Measurements from ENCODE around the gene BYSL. TPM values are rescaled to one million over a fixed set of nuclear protein-coding genes. Genes with fewer than 3 reads are reported as not detected.
"Not testable (repeated sequence)": the region's sequence is repeated elsewhere in the genome, so short reads cannot be mapped to it uniquely, and the experiment has no call there.

Gene BYSL
- total RNA-seq, 6 donors from 2014 or later, result 5.6 to 20.9 (median 12.5) TPM

DNA sequence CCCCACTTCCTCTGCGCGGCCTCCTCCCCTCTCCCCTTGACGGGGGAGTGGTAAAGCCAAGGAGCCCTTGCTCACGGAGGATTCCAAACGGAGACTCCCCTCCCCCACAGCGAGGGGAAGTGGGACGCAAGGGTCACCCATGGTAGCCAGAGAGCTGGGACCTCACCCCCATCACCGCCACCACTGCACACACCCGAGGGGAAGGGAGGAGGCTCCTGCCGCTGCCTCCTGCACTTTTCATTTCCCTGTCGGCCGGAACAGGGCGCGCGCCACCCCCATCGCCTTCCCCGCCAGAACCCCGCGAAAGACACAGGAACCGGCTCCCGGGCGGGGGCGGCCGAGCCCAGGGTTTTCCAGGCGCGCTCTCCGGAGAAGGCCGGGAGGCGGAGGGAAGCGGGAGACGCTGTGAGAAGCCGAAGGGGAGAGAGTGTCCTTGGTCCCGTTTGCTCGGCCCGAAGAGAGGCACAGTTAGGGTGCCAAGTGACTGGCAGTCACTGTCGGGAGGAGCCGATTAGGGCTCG is 19.5 kb downstream of the BYSL start:
- no peaks in the 10 kb centered on the region for H3K9me3 ChIP-seq
- H3K4me1 ChIP-seq, result peaks cover 54 to 80% (median 71%) of the 10 kb centered on the region in 4 donors
- H3K4me3 ChIP-seq, result peak overlapping the region; percentile 60 to 94 (median 91)
- DNase-seq (peak; percentile 61 to 91), ATAC-seq (ENCODE audit: low FRiP score in 2 of 2) (peak; percentile 6 to 11)
- no peaks in the 10 kb centered on the region for H3K27me3 ChIP-seq
- peak overlapping the region; percentile 85 to 93 (median 88) for H3K27ac ChIP-seq
- 0 to 2% methylated on average over 9 to 21 of the region's 38 CpGs for WGBS, 2 donors
- TF ChIP-seq POLR2AphosphoS5 (IDR thresholded peaks at IDR 0.05) (no peak), EP300 (IDR thresholded peaks at IDR 0.05) (no peak), POLR2A (IDR thresholded peaks at IDR 0.05) (no peak)
- TF ChIP-seq, protein P1, sequence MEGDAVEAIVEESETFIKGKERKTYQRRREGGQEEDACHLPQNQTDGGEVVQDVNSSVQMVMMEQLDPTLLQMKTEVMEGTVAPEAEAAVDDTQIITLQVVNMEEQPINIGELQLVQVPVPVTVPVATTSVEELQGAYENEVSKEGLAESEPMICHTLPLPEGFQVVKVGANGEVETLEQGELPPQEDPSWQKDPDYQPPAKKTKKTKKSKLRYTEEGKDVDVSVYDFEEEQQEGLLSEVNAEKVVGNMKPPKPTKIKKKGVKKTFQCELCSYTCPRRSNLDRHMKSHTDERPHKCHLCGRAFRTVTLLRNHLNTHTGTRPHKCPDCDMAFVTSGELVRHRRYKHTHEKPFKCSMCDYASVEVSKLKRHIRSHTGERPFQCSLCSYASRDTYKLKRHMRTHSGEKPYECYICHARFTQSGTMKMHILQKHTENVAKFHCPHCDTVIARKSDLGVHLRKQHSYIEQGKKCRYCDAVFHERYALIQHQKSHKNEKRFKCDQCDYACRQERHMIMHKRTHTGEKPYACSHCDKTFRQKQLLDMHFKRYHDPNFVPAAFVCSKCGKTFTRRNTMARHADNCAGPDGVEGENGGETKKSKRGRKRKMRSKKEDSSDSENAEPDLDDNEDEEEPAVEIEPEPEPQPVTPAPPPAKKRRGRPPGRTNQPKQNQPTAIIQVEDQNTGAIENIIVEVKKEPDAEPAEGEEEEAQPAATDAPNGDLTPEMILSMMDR (IDR thresholded peaks at IDR 0.05), result peak in 1 of 6 experiments; percentile 18
- H3K36me3 ChIP-seq, result peaks cover under 1 to 16% (median 7%) of the 10 kb centered on the region in 4 donors

DNA sequence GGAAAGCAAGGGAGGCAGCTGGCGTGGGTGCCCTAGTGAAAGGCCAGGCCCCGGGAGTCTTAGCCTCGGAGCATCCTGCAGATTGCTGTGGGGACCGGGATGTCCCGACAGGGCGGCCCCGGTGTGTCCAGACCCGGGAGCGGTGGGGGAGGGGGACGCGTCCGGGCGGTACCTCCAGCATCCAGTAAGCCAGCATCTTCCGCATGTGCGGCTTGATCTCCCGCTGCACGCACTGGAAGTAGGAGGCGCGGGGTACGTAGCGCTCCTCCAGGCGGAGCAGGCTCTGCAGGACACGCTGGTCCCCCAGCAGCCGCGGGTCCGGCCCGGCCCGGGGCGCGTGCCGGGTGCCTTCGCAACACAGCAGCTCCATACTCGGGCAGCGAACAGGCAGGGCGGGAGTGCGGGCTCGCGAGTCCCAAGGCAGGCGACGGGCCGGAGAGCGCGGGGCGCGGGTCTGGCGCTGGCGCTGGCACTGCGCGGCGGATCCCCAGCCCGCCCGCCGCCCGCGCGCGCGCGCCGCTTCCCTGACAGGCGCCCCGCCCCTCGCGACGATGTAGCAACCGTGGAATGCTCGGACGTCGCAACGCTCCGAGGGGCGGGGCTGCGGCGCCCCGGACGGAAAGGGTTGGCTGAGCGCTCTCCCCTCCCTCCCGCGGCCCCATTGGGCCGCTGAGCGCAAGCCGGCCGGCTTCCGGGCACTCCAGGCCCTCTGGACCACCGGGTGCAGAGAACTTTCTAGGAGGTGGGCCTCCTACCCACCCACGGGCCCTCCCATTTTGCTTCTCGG is 20.2 kb downstream of the BYSL start, which contains the start of gene CCND3:
TSS of gene CCND3 (minus strand) at position 529 of the 787 bp plus-strand sequence. CDS start at position 370, 159 bp downstream.
- no peaks in the 10 kb centered on the region for H3K9me3 ChIP-seq
- DNase-seq (peak; percentile 94 to 99), ATAC-seq (ENCODE audit: low FRiP score in 2 of 2) (peak; percentile 92 to 96)
- no peaks in the 10 kb centered on the region for H3K27me3 ChIP-seq
- peaks cover 0 to 10% (median 3%) of the 10 kb centered on the region in 4 donors for H3K36me3 ChIP-seq
- whole genome bisulfite sequencing, 2 donors, result 0% methylated on average over 15 to 27 of the region's 87 CpGs
- peak within 1 kb of the TSS; percentile 60 to 94 (median 91) for H3K4me3 ChIP-seq
- H3K27ac ChIP-seq, result peak within 1 kb of the TSS; percentile 85 to 93 (median 88)
- TF ChIP-seq EP300 (IDR thresholded peaks at IDR 0.05), result no peak
- peak in 3 of 4 donors; percentile 29 to 65 (median 44) for TF ChIP-seq POLR2A (IDR thresholded peaks at IDR 0.05)
- TF ChIP-seq, protein P1 (IDR thresholded peaks at IDR 0.05), result peak in 1 of 6 experiments; percentile 19
- TF ChIP-seq POLR2AphosphoS5 (IDR thresholded peaks at IDR 0.05), result peak; percentile 30 to 71
- H3K4me1 ChIP-seq, result peaks cover 48 to 74% (median 65%) of the 10 kb centered on the region in 4 donors

DNA sequence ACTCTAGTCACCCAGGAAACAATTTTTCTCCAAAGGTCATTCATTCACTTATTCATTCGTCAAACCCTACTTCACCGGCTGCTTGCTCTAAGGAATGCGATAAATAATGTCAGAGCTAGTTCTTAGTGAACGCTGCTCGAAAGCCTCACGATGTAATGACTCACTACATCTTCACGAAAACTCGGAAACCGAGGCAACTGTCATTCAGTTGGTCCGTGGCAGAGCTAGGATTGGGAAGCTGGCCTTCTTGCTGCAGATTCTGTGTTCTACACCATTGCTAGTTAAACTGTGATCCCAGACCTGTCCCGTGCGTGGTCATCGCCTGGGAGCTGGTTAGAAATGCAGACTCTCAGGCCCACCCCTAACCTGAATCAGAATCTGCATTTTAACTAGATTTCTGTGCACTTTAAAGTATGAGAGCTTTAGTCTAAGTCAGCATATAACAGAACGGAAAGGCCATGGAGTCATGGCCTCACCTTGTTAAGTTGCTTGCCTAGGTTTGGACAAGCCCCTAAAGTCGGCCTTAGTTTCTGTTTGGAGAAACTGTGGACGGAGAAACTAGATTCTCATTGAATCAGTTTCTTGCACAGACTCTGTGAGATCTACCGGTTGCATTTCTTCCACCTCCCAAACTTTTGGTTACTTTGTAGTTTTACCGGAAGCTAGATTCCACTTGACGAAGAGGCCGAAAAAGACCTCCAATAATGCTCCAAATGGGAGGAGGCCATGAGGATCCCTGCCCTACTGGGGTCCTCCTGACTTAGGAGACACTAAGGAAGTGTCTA is 21.0 kb downstream of the BYSL start:
- peak overlapping the region; percentile 85 to 93 (median 88) for H3K27ac ChIP-seq

DNA sequence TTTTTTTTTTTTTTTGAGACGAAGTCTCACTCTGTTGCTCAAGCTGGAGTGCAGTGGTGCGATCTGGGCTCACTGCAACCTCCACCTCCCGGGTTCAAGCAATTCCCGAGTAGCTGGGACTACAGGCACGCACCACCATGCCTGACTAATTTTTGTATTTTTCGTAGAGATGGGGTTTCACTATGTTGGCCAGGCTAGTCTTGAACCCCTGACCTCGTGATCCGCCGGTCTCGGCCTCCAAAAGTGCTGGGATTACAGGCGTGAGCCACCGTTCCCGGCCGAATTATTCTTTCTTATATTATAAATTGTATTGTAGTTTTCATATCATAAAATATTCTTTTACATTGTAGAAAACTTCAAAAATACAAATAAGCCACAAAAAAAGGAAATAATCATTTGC is 21.6 kb downstream of the BYSL start:
- DNase-seq; H3K9me3 ChIP-seq; H3K4me3 ChIP-seq; ATAC-seq (ENCODE audit: low FRiP score in 2 of 2); H3K36me3 ChIP-seq; H3K27me3 ChIP-seq: not testable (repeated sequence)
- Histone ChIP-seq H3K4me1 (peaks cover 34 to 60% (median 50%) of the 10 kb centered on the region in 4 donors), H3K27ac (peak overlapping the region in 2 of 4 donors; percentile 86 to 91)
- 91 to 94% methylated on average over 14 of the region's 14 CpGs for WGBS, 2 donors

More for the DNA sequence above, 21.0 kb downstream of the BYSL start:
- TF ChIP-seq POLR2A (IDR thresholded peaks at IDR 0.05) (no peak), POLR2AphosphoS5 (IDR thresholded peaks at IDR 0.05) (no peak), EP300 (IDR thresholded peaks at IDR 0.05) (no peak)
- TF ChIP-seq, protein P1 (IDR thresholded peaks at IDR 0.05), result no peak
- WGBS, 2 donors, result 37 to 41% methylated on average over 20 of the region's 20 CpGs
- H3K27me3 ChIP-seq, result no peaks in the 10 kb centered on the region
- peak; percentile 2 to 12 for ATAC-seq (ENCODE audit: low FRiP score in 2 of 2)
- H3K4me3 ChIP-seq, result peak overlapping the region in 3 of 4 donors; percentile 60 to 94 (median 89)
- H3K36me3 ChIP-seq, result peaks cover 0 to 3% (median 0%) of the 10 kb centered on the region in 4 donors
- H3K9me3 ChIP-seq, result no peaks in the 10 kb centered on the region
- DNase-seq, result no peak
- peaks cover 40 to 66% (median 57%) of the 10 kb centered on the region in 4 donors for H3K4me1 ChIP-seq

DNA sequence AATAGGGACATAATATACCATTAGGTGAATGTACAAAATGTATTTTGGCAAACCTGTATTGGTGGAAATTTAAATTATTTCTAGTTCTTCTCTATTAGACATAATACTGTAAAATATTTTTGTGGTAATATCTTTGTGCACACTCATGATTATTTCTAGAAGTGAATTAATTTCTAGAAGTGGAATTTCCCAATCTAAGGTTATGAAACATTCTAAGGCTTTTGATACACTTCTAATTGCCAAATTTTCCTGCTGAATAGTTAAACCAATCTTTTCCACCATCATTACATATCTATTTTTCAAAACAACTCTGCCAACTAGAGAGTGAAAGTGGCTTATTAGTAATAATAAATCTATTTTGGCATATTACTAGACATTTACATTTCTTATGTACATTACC is 22.2 kb downstream of the BYSL start:
- ATAC-seq (ENCODE audit: low FRiP score in 2 of 2), result no peak
- Histone ChIP-seq H3K36me3 (no peaks in the 10 kb centered on the region), H3K4me1 (peaks cover 28 to 54% (median 45%) of the 10 kb centered on the region in 4 donors), H3K27me3 (no peaks in the 10 kb centered on the region), H3K9me3 (no peaks in the 10 kb centered on the region), H3K4me3 (no peak overlapping the region), H3K27ac (no peak overlapping the region)
- TF ChIP-seq POLR2A (IDR thresholded peaks at IDR 0.05), result no peak
- TF ChIP-seq, protein P1 (IDR thresholded peaks at IDR 0.05), result no peak
- no peak for TF ChIP-seq EP300 (IDR thresholded peaks at IDR 0.05)
- TF ChIP-seq POLR2AphosphoS5 (IDR thresholded peaks at IDR 0.05), result no peak
- DNase-seq, result no peak
